ENCODE measurements around the gene RIC8A.
A peak's percentile ranks its signal among the peaks of the same experiment; 100 is the strongest.

Gene RIC8A

GRCh38 chr11:223026-223789, 15.7 kb downstream of the RIC8A start:
- H3K4me3 ChIP-seq (ENCODE audit: low read length): no peak overlapping the region
- no peak for TF ChIP-seq CTCF (conservative IDR thresholded peaks at IDR 0.05; ENCODE audit: low read length)
- no peak for DNase-seq (ENCODE audit: low read depth)

- DNase-seq (ENCODE audit: low read depth): no peak
- no peak overlapping the region for H3K4me3 ChIP-seq (ENCODE audit: low read length)
- TF ChIP-seq CTCF (conservative IDR thresholded peaks at IDR 0.05; ENCODE audit: low read length): no peak
These were observed 16.4 kb downstream of the RIC8A start for GRCh38 chr11:223884-224283.

GRCh38 chr11:224424-224823, 16.9 kb downstream of the RIC8A start:
- no peak for DNase-seq (ENCODE audit: low read depth)
- TF ChIP-seq CTCF (conservative IDR thresholded peaks at IDR 0.05; ENCODE audit: low read length): no peak
- H3K4me3 ChIP-seq (ENCODE audit: low read length): no peak overlapping the region

GRCh38 chr11:225734-226453, 18.4 kb downstream of the RIC8A start:
- no peak overlapping the region for H3K4me3 ChIP-seq (ENCODE audit: low read length)
- DNase-seq (ENCODE audit: low read depth): peak; percentile 39
- TF ChIP-seq CTCF (conservative IDR thresholded peaks at IDR 0.05; ENCODE audit: low read length): no peak

GRCh38 chr11:227824-228379, 20.4 kb downstream of the RIC8A start:
- TF ChIP-seq CTCF (conservative IDR thresholded peaks at IDR 0.05; ENCODE audit: low read length): no peak
- no peak for DNase-seq (ENCODE audit: low read depth)
- no peak overlapping the region for H3K4me3 ChIP-seq (ENCODE audit: low read length)

- DNase-seq (ENCODE audit: low read depth): no peak
- no peak overlapping the region for H3K4me3 ChIP-seq (ENCODE audit: low read length)
- no peak for TF ChIP-seq CTCF (conservative IDR thresholded peaks at IDR 0.05; ENCODE audit: low read length)
These were observed 22.9 kb downstream of the RIC8A start for GRCh38 chr11:230431-230830.
